ENCODE data around the gene RAI2. TPM values are rescaled to one million over a fixed set of nuclear protein-coding genes. Genes with fewer than 3 reads are reported as not detected.

Gene RAI2
- total RNA-seq, 1 experiment from 2014 or later: not detected

DNA sequence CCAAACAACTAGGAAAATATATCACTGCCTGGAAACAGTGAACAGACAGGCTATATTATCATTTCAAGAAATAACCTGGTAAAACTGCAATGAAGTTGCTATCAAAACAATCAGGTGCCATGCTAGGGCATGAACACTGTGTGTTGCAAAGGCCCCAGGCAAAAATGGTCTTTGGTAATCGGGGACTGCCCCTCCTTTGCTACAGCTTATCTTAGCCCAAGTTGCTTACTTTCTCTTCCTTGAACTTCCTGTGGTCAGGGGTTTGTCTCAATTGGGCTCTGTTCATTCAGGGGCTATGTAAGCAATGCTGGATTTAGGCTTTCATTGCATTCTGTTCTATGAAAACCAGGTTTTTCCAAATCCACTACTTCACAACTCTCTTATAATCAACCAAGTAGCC lies 93.4 kb downstream of the RAI2 start:
- H3K27ac ChIP-seq (ENCODE audit: low read depth, low read length, poor library complexity, severe bottlenecking): no peak overlapping the region

DNA sequence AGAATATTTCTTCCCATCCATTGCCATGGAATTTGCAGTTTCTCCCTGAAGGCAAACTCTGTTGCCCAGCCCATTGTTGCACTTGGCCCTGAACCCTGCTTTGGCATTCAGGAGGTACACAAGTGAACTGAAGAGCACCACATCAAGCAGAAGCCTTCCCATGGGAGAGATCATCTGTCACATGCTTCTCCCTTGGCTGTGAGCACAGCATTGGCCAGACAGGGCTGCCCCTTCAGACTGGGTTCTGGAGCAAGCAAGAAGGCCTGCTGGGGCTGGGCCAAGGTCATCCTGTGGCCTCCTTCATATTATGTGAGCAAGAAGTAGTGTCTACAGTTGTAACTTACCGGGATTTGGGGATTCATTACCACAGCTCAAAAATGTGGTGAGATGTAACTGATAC lies 101.1 kb downstream of the RAI2 start:
- ChIA-PET CTCF (no interaction called here), POLR2A (ENCODE audit: low non-redundant PET) (no interaction called here)
- no peaks in the 10 kb centered on the region for H3K4me1 ChIP-seq (ENCODE audit: insufficient read depth, low read length, poor library complexity, severe bottlenecking)
- no peak for DNase-seq (ENCODE audit: low spot score)
- TF ChIP-seq EZH2 (IDR thresholded peaks at IDR 0.05; ENCODE audit: borderline replicate concordance, low read depth, low read length, poor library complexity, severe bottlenecking): no peak
- TF ChIP-seq, protein P1, sequence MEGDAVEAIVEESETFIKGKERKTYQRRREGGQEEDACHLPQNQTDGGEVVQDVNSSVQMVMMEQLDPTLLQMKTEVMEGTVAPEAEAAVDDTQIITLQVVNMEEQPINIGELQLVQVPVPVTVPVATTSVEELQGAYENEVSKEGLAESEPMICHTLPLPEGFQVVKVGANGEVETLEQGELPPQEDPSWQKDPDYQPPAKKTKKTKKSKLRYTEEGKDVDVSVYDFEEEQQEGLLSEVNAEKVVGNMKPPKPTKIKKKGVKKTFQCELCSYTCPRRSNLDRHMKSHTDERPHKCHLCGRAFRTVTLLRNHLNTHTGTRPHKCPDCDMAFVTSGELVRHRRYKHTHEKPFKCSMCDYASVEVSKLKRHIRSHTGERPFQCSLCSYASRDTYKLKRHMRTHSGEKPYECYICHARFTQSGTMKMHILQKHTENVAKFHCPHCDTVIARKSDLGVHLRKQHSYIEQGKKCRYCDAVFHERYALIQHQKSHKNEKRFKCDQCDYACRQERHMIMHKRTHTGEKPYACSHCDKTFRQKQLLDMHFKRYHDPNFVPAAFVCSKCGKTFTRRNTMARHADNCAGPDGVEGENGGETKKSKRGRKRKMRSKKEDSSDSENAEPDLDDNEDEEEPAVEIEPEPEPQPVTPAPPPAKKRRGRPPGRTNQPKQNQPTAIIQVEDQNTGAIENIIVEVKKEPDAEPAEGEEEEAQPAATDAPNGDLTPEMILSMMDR (conservative IDR thresholded peaks at IDR 0.05; ENCODE audit: low read depth, low read length): no peak
- H3K4me3 ChIP-seq (ENCODE audit: low read depth, low read length, poor library complexity, severe bottlenecking): no peak overlapping the region
- intact Hi-C loops (cut with micrococcal nuclease; ENCODE audit: unreplicated experiment): no loop called here
- BruUV-seq (replicated peaks): no TSS peak
- no peak overlapping the region for H3K27ac ChIP-seq (ENCODE audit: low read depth, low read length, poor library complexity, severe bottlenecking)
- no peaks in the 10 kb centered on the region for H3K27me3 ChIP-seq (replicated peaks; ENCODE audit: insufficient read depth, low read depth, low read length, poor library complexity)
- no peaks in the 10 kb centered on the region for H3K36me3 ChIP-seq (ENCODE audit: insufficient read depth, low read length, poor library complexity, severe bottlenecking)
- H3K9me3 ChIP-seq (ENCODE audit: low read depth, low read length, poor library complexity, severe bottlenecking): no peaks in the 10 kb centered on the region

More for the DNA sequence above, 93.4 kb downstream of the RAI2 start:
- intact Hi-C loops (cut with micrococcal nuclease; ENCODE audit: unreplicated experiment): no loop called here
- CTCF ChIA-PET: interaction anchor here (0.6 kb wide), 1 partner anchor 611 kb away, joined by 3 read pairs; no protein-coding TSS in a partner anchor
- Histone ChIP-seq H3K4me3 (ENCODE audit: low read depth, low read length, poor library complexity, severe bottlenecking) (no peak overlapping the region), H3K36me3 (ENCODE audit: insufficient read depth, low read length, poor library complexity, severe bottlenecking) (no peaks in the 10 kb centered on the region), H3K4me1 (ENCODE audit: insufficient read depth, low read length, poor library complexity, severe bottlenecking) (no peaks in the 10 kb centered on the region), H3K27me3 (replicated peaks; ENCODE audit: insufficient read depth, low read depth, low read length, poor library complexity) (peaks cover 16% of the 10 kb centered on the region), H3K9me3 (ENCODE audit: low read depth, low read length, poor library complexity, severe bottlenecking) (no peaks in the 10 kb centered on the region)
- TF ChIP-seq, protein P1 (conservative IDR thresholded peaks at IDR 0.05; ENCODE audit: low read depth, low read length): no peak
- TF ChIP-seq EZH2 (IDR thresholded peaks at IDR 0.05; ENCODE audit: borderline replicate concordance, low read depth, low read length, poor library complexity, severe bottlenecking): no peak
- no TSS peak for BruUV-seq (replicated peaks)
- DNase-seq (ENCODE audit: low spot score): no peak
- POLR2A ChIA-PET (ENCODE audit: low non-redundant PET): no interaction called here

DNA sequence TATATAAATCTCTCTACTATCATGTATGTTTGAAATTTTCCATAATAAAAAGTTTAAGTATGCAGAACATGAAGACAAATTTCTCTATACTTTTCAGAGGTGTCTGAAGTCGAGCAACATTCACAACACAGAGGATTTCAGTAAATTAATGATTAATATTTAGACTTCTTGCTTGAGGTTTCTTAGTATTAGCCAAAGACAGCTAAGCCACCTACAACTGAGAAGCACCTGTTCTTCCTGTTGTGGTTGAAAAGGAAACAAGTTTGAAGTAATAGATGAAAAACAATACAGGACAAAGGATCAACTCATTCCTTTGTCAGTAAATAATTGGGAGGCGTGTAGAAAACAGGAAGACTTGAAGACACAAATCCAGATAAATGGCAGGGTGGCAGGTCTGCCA lies 102.7 kb downstream of the RAI2 start:
- no TSS peak for BruUV-seq (replicated peaks)
- intact Hi-C loops (cut with micrococcal nuclease; ENCODE audit: unreplicated experiment): no loop called here
- H3K9me3 ChIP-seq (ENCODE audit: low read depth, low read length, poor library complexity, severe bottlenecking): no peaks in the 10 kb centered on the region

More for the DNA sequence above, 102.7 kb downstream of the RAI2 start:
- Histone ChIP-seq H3K36me3 (ENCODE audit: insufficient read depth, low read length, poor library complexity, severe bottlenecking) (peaks cover 3% of the 10 kb centered on the region), H3K4me1 (ENCODE audit: insufficient read depth, low read length, poor library complexity, severe bottlenecking) (no peaks in the 10 kb centered on the region), H3K27me3 (replicated peaks; ENCODE audit: insufficient read depth, low read depth, low read length, poor library complexity) (no peaks in the 10 kb centered on the region), H3K4me3 (ENCODE audit: low read depth, low read length, poor library complexity, severe bottlenecking) (no peak overlapping the region), H3K27ac (ENCODE audit: low read depth, low read length, poor library complexity, severe bottlenecking) (no peak overlapping the region)
- TF ChIP-seq EZH2 (IDR thresholded peaks at IDR 0.05; ENCODE audit: borderline replicate concordance, low read depth, low read length, poor library complexity, severe bottlenecking): no peak
- TF ChIP-seq, protein P1 (conservative IDR thresholded peaks at IDR 0.05; ENCODE audit: low read depth, low read length): no peak
- ChIA-PET CTCF (no interaction called here), POLR2A (ENCODE audit: low non-redundant PET) (no interaction called here)
- no peak for DNase-seq (ENCODE audit: low spot score)
